HEK293 (cell line): ENCODE results near the gene SLC35F6.

Experiments used
- CTCF ChIP-seq: fragments of 450-650 bp; formaldehyde crosslinking; IDR thresholded peaks from 2 replicates; pipeline ENCODE4 v1.5.1; 2016; ENCODE audit warnings: missing biosample characterization, missing genetic modification characterization
- HOXA7 ChIP-seq: sonication (generic); formaldehyde crosslinking; IDR thresholded peaks from 2 replicates; pipeline ENCODE4 v1.8.1; 2022; ENCODE audit warnings: missing genetic modification reagents, borderline replicate concordance
- YY1 ChIP-seq: fragments of 450-650 bp; formaldehyde crosslinking; IDR thresholded peaks from 2 replicates; pipeline ENCODE4 v1.5.1; 2018; ENCODE audit warnings: missing biosample characterization, missing genetic modification characterization
- ZNF121 ChIP-seq: fragments of 450-650 bp; formaldehyde crosslinking; IDR thresholded peaks from 2 replicates; pipeline ENCODE4 v1.5.1; 2016; ENCODE audit warnings: missing biosample characterization, missing genetic modification characterization
- ZNF423 ChIP-seq: fragments of 450-650 bp; formaldehyde crosslinking; IDR thresholded peaks from 2 replicates; pipeline ENCODE4 v1.5.1; 2016; ENCODE audit warnings: missing biosample characterization, missing genetic modification characterization

- no peak for TF ChIP-seq CTCF
- TF ChIP-seq ZNF423 (tag by site-specific recombination), result no peak
- no peak for TF ChIP-seq YY1 (tag by site-specific recombination)
- no peak for TF ChIP-seq HOXA7
- no peak for TF ChIP-seq ZNF121
Observed at GRCh38 chr2:26723991-26724750, 39.9 kb upstream of the SLC35F6 start.
